ENCODE results near the gene HS3ST5. TPM values are rescaled to one million over a fixed set of nuclear protein-coding genes. Genes with fewer than 3 reads are reported as not detected.

HS3ST5 gene
- total RNA-seq, 3 donors from 2014 or later (not counting 1 experiment from before 2014, with no cell fraction given) = not detected

DNA sequence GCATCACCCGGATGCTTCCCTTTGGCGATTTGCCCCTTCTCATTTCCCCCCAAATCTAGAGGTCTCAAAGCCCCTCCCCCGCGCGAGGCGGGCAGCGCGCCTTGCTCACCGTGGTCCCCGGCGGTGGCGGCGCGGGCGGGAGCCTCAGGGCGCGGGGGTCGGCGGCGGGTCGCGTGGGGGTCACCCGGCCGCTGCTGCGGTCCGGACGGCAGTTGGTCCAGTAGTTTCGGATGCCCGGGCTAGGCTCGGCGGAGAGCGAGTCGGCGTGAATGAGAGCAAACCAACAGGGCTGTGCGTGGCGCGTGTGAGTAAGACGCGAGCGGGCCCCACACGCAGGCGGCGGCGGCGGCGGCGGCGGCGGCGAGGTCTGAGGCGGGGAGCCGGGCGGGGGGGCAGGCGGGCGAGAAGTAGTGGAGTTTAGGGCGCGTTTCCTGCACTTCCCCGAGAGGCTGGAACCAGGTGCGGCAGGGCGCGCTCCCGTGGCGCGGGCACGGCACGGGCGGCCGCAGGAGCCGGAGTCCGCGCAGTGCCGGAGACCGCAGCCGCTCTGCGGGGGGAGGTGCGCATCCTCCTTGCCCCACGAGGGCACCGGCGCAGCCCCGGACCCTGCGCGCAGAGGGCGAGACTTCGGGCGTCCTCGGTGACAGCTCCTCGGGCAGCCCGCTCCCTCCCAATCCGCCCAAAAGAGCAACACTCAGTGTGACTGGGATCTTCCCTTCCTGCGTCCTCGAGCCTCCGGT lies 567 bp downstream of the HS3ST5 start:
- no peak overlapping the region for H3K27ac Mint-ChIP-seq
- H3K4me3 Mint-ChIP-seq = no peak overlapping the region
- no peaks in the 10 kb centered on the region for H3K9me3 ChIP-seq (ENCODE audit: control insufficient read depth, insufficient read depth, low read length)
- H3K4me3 ChIP-seq (ENCODE audit: low read length) = no peak overlapping the region
- WGBS (ENCODE audit: insufficient coverage) = 2% methylated on average over 92 of the region's 92 CpGs
- TF ChIP-seq, protein P1, sequence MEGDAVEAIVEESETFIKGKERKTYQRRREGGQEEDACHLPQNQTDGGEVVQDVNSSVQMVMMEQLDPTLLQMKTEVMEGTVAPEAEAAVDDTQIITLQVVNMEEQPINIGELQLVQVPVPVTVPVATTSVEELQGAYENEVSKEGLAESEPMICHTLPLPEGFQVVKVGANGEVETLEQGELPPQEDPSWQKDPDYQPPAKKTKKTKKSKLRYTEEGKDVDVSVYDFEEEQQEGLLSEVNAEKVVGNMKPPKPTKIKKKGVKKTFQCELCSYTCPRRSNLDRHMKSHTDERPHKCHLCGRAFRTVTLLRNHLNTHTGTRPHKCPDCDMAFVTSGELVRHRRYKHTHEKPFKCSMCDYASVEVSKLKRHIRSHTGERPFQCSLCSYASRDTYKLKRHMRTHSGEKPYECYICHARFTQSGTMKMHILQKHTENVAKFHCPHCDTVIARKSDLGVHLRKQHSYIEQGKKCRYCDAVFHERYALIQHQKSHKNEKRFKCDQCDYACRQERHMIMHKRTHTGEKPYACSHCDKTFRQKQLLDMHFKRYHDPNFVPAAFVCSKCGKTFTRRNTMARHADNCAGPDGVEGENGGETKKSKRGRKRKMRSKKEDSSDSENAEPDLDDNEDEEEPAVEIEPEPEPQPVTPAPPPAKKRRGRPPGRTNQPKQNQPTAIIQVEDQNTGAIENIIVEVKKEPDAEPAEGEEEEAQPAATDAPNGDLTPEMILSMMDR (IDR thresholded peaks at IDR 0.05) = no peak
- H3K27me3 Mint-ChIP-seq (ENCODE audit: low read depth in 2 of 2) = peaks cover 8 to 11% of the 10 kb centered on the region in 2 donors
- peaks cover 6% of the 10 kb centered on the region for H3K36me3 Mint-ChIP-seq
- DNase-seq (no peak), ATAC-seq (no peak)
- H3K27ac ChIP-seq (ENCODE audit: low read length) = no peak overlapping the region
- H3K9me3 Mint-ChIP-seq = no peaks in the 10 kb centered on the region
- H3K27me3 ChIP-seq (ENCODE audit: control insufficient read depth, insufficient read depth, low read length) = peaks cover 3% of the 10 kb centered on the region
- H3K4me1 ChIP-seq (ENCODE audit: control insufficient read depth, insufficient read depth, low read length) = no peaks in the 10 kb centered on the region
- no peaks in the 10 kb centered on the region for H3K36me3 ChIP-seq (ENCODE audit: control insufficient read depth, insufficient read depth, low read length)
- H3K4me1 Mint-ChIP-seq = no peaks in the 10 kb centered on the region
- intact Hi-C loops (cut with micrococcal nuclease) = no loop called here

DNA sequence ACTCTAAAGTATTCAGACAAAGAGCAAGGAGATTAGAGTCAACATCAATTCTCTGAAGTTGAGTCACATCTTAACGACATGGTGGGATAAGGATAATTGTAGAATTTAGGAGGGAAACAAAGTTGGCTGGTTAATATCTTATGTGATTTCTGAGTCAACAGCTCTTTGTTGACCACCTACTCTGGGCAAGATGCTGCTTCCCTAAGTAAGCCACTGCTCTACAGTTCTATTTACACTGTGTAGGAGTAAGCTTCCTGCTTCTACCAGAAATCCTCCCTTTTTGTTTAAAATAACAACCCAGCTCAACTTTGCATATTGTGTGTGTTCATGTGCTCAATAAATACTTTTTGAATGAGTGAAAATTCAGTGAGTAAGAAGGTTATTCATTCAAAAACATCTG lies 3.1 kb downstream of the HS3ST5 start:
- Mint-ChIP-seq H3K36me3 (peaks cover 6% of the 10 kb centered on the region), H3K4me1 (no peaks in the 10 kb centered on the region), H3K4me3 (no peak overlapping the region), H3K27ac (no peak overlapping the region), H3K9me3 (no peaks in the 10 kb centered on the region), H3K27me3 (ENCODE audit: low read depth in 2 of 2) (peaks cover 8 to 11% of the 10 kb centered on the region in 2 donors)
- ATAC-seq (no peak), DNase-seq (no peak)
- no peaks in the 10 kb centered on the region for H3K4me1 ChIP-seq (ENCODE audit: control insufficient read depth, insufficient read depth, low read length)
- intact Hi-C loops (cut with micrococcal nuclease) = no loop called here
- no peaks in the 10 kb centered on the region for H3K9me3 ChIP-seq (ENCODE audit: control insufficient read depth, insufficient read depth, low read length)
- 23% methylated on average over 1 of the region's 1 CpG for WGBS (ENCODE audit: insufficient coverage)
- TF ChIP-seq, protein P1 (IDR thresholded peaks at IDR 0.05) = no peak
- H3K27ac ChIP-seq (ENCODE audit: low read length) = no peak overlapping the region
- peaks cover 3% of the 10 kb centered on the region for H3K27me3 ChIP-seq (ENCODE audit: control insufficient read depth, insufficient read depth, low read length)
- H3K36me3 ChIP-seq (ENCODE audit: control insufficient read depth, insufficient read depth, low read length) = no peaks in the 10 kb centered on the region
- H3K4me3 ChIP-seq (ENCODE audit: low read length) = no peak overlapping the region

DNA sequence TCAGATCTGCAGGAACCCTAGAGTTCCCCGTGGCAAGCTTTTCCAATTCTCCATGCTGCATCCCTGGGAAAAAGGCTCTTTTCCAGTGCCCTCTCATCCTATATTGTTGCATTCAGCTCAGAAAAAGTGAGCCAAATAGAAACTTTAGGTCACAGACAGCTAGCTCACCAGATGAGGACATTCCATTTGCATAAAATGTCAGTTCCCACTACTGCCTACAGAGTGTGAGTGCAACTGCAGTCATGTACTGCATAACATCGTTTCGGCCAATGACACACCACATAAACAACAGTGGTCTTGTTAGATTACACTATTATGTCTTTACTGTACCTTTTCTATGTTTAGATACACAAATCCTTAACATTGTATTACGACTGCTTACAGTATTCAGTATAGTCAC lies 8.6 kb downstream of the HS3ST5 start:
- no peak for DNase-seq
- 85% methylated on average over 4 of the region's 4 CpGs for WGBS (ENCODE audit: insufficient coverage)
- TF ChIP-seq, protein P1 (IDR thresholded peaks at IDR 0.05) = no peak

DNA sequence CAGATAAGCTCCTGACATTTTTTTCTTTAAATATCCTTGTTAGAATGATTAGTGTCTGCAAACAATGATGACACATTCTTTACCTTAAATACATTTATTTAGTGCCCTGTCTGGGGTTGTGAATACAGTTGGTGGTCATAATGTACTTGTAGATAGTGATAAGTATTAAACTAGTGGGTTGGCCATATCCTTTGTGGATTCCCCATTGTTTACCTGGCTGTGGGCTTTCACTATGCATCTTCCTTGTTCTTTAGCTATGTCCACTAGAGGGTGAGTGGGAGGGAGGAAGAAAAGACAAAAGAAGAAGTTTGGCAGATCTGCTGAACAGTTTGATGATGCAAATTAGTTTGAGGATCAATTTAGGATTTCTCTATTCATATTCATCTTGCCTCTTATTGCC lies 15.7 kb downstream of the HS3ST5 start:
- Mint-ChIP-seq H3K4me1 (no peaks in the 10 kb centered on the region), H3K36me3 (no peaks in the 10 kb centered on the region), H3K27me3 (ENCODE audit: low read depth in 2 of 2) (no peaks in the 10 kb centered on the region), H3K9me3 (peaks cover 4 to 9% of the 10 kb centered on the region in 2 donors), H3K27ac (no peak overlapping the region), H3K4me3 (no peak overlapping the region)
- H3K27me3 ChIP-seq (ENCODE audit: control insufficient read depth, insufficient read depth, low read length) = no peaks in the 10 kb centered on the region
- ATAC-seq = no peak
- no peaks in the 10 kb centered on the region for H3K4me1 ChIP-seq (ENCODE audit: control insufficient read depth, insufficient read depth, low read length)
- no peak overlapping the region for H3K4me3 ChIP-seq (ENCODE audit: low read length)
- intact Hi-C loops (cut with micrococcal nuclease) = no loop called here
- DNase-seq = no peak
- H3K27ac ChIP-seq (ENCODE audit: low read length) = no peak overlapping the region
- H3K36me3 ChIP-seq (ENCODE audit: control insufficient read depth, insufficient read depth, low read length) = no peaks in the 10 kb centered on the region
- TF ChIP-seq, protein P1 (IDR thresholded peaks at IDR 0.05) = no peak
- no peaks in the 10 kb centered on the region for H3K9me3 ChIP-seq (ENCODE audit: control insufficient read depth, insufficient read depth, low read length)

More for the DNA sequence above, 8.6 kb downstream of the HS3ST5 start:
- H3K36me3 Mint-ChIP-seq = no peaks in the 10 kb centered on the region
- no peaks in the 10 kb centered on the region for H3K27me3 ChIP-seq (ENCODE audit: control insufficient read depth, insufficient read depth, low read length)
- H3K27ac Mint-ChIP-seq = no peak overlapping the region
- H3K9me3 ChIP-seq (ENCODE audit: control insufficient read depth, insufficient read depth, low read length) = no peaks in the 10 kb centered on the region
- H3K36me3 ChIP-seq (ENCODE audit: control insufficient read depth, insufficient read depth, low read length) = no peaks in the 10 kb centered on the region
- H3K4me3 Mint-ChIP-seq = no peak overlapping the region
- ATAC-seq = no peak
- no peaks in the 10 kb centered on the region for H3K4me1 ChIP-seq (ENCODE audit: control insufficient read depth, insufficient read depth, low read length)
- no peak overlapping the region for H3K27ac ChIP-seq (ENCODE audit: low read length)
- intact Hi-C loops (cut with micrococcal nuclease) = no loop called here
- no peak overlapping the region for H3K4me3 ChIP-seq (ENCODE audit: low read length)
- no peaks in the 10 kb centered on the region for H3K4me1 Mint-ChIP-seq
- no peaks in the 10 kb centered on the region for H3K9me3 Mint-ChIP-seq
- H3K27me3 Mint-ChIP-seq (ENCODE audit: low read depth in 2 of 2) = no peaks in the 10 kb centered on the region
